Right renal cortex interstitium (tissue), 3 donors: ENCODE results near the gene XPNPEP3. TPM values are rescaled to one million over a fixed set of nuclear protein-coding genes. Genes with fewer than 3 reads are reported as not detected.

Source experiments
- DNase-seq, 3 donors: peaks; one replicate each; pipeline ENCODE4 v3.0.0-alpha.2; 2013; ENCODE audit warnings: low read depth in 3 of 3, low spot score in 2 of 3
- polyA plus RNA-seq, 3 donors: library from polyadenylated mRNA; unstranded; fragments of 120-200 nt; gene quantifications; one replicate each; pipeline ENCODE4 v1.2.1, GENCODE V29; 2013; ENCODE audit not compliant: insufficient read length in 3 of 3

The XPNPEP3 gene
- polyA plus RNA-seq, 3 donors = 12.6 to 24.8 (median 23.2) TPM

DNA sequence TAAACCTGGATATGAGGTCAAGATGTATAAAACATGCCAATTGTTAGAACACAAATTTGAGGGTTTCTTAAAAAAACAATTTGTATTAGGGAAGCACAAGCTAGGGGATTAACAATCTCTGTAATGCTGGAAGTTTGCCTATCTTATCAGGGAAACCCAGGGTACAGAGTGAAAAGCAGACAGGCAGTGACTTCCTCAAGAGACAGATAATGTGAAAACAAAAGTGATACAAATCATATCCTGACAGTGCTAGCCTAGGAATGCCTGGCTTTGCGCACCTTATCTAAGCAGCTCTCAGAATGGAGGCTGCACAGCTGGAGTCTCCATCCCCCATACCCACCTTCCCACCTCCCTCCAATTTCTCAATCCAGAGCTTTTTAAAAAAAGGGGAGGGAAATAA lies 71.7 kb downstream of the XPNPEP3 start:
- no peak for DNase-seq

DNA sequence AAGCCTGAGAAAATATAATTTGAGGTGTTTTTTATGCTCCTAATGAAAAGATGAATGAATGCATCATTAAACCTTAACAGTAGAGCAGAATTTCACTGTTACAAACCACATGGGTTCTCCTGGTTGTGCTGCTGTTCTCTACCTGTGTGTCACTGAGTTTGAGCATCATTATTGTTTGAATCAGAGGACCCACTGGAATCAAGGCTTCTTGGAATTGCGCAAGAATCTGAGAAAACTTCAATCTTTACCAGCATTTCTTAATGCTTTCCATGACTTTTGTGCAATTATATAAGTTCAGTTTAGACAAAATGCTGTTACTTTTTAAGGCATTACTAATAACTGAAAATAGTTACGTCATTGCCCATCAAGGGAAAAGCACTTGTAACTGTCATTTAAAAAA lies 75.4 kb downstream of the XPNPEP3 start:
- no peak for DNase-seq

DNA sequence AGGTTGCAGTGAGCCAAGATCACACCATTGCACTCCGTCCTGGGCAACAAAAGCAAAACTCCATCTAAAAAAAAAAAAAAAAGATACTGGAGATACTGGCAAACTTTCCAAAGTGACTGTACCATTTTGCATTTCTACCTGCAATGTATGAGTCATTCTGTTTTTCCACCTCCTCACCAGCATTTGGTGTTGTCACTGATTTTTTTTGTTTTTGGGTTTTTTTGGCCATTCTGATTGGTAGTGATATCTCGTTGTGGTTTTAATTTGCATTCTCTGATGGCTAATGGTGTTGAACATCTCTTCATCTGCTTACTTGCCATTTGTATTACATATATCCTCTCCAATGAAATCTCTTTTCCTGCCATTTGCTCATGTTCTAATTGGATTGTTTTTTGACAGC lies 82.3 kb downstream of the XPNPEP3 start:
- DNase-seq = no peak

DNA sequence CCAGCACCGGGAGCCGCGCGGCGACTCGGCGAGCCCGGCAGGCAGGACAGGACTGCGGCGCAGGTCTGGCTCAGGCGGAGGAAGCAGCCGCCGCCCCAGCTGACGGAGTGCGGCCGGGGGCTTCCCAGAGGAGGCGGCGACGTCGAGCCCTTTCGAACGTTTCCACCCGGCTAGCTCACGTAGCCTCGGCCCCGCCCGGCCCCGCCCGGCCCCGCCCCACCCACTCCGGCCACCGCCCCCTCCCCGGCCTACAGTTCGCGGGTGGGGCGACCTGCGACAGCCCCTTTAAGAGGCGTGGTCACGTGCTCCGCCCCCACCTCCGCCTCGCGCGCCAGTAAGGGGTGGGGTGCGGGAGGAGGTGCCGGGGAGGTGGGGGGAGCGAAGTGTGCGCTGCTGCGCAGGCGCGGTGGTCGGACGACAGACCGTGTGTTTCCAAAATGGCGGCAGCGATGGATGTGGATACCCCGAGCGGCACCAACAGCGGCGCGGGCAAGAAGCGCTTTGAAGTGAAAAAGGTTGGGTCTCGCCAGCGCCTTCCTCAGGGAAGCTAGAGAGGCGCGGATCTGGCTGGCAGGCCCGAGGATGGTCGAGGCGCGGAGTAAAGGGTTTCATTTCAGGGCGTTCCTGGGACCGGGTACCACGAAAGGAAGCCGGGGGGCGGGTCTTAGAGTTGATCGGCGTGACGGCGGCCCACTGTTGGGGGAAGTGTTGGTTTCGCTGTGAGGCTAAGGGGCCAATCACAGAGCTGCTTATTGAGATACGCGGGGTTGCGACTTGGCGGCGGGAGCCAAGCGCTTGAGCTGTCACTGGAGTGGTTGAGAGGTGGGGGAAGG lies 94.2 kb downstream of the XPNPEP3 start, which contains the start of gene RBX1:
Gene RBX1, plus strand, starts transcription at position 417 of the 833 bp plus-strand sequence. Its CDS starts 21 bp downstream, at position 438.
- peak; percentile 93 to 97 (median 96) for DNase-seq

DNA sequence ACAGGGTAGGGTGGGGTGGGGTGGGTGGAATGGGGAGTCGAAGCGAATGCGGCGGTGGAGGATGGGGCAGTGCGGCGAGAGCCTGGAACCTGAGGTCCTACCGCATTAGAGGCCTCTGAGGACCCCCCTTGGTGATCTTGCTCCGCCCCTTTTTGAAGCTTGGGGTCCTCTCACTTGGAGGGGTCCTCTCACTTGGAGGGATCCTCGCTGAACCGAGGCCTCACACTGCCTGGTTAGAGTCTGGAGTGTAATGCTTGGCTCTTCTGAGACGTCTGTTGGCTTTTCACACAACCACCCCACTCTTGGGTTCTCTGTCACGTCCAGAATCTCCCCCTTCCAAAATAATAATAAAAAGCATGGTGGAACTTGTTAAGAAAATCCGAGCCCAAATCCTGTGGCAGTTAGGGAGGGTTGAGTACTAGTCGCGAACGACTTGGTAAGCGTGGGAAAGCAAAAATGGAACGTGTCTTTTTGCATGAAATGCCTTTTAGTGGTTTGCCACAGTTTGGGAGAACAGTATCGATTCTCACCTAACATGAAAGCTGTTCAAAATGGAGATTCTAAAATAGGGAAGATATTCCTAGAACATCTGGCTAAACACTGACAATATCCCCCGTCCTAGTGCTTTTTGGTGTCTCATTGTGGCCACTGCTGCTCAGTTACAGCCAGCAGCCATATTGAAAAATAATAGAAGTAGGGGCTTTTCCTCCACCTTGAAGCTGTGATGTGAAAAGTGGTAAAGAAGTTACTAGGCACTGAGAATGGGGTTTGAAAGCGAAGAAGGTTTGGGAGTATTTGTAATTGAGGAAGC lies 95.1 kb downstream of the XPNPEP3 start:
- peak in 1 of 3 donors; percentile 6 for DNase-seq

DNA sequence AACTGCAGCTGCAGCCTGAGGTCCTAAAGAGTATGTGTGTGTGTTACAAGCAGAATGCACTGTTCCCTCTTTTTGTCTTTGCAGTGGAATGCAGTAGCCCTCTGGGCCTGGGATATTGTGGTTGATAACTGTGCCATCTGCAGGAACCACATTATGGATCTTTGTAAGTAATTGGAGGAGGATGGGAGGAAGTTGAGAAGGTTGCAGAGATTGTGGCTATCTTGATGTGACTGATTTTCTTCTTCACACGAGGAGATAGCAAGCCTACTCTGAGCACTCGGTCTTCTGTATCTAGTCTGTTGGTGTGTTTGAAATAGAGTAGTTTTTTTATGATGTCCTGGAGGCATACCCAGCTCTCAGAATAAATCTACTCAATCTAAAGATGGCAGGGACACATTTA lies 96.5 kb downstream of the XPNPEP3 start:
- no peak for DNase-seq

DNA sequence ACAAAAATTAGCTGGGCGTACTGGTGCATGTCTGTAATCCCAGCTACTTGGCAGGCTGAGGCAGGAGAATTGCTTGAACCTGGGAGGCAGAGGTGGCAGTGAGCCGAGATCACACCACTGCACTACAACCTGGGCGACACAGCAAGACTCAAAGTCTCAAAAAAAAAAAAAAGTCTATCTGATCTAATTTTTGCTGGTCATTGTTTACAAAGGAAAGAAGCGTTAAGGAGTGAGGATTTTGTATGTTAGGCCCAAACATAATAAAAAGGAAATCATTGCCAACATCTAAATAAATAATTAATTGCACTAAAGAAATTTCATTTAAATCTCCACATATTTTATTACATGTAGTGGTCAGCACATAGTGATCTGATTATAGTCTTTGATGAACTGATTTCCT lies 97.2 kb downstream of the XPNPEP3 start:
- DNase-seq = no peak

DNA sequence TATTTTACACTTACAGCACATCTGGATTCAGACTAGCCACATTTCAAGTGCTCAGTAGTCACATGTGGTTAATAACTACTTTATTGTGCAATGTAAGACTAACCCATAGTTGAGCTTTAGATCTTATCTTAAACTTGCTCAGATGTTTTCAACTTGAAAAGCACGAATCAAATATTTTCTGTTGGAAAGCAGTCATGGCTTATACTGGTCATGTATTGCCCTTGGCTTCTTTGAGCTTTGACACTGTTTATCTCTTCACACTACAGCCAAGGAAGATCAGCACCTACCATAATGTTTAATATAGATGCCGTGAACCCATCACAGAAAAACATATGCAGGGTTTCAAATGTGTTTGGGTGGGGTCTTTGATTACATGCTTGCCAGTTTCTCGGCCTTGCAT lies 98.6 kb downstream of the XPNPEP3 start:
- no peak for DNase-seq

DNA sequence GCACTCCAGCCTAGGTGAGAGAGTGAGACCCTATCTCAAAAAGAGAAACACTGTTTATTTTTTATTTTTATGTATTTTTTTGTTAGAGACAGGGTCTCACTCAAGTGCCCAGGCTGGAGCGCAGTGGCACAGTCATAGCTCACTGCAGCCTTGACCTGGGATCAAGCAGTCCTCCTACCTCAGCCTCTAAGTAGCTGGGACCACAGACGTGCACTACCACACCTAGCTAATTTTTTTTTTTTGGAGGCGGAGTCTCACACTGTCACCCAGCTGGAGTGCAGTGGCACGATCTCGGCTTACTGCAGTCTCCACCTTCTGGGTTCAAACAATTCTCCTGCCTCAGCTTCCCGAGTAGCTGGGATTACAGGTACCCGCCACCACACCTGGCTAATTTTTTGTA lies 100.7 kb downstream of the XPNPEP3 start:
- no peak for DNase-seq

DNA sequence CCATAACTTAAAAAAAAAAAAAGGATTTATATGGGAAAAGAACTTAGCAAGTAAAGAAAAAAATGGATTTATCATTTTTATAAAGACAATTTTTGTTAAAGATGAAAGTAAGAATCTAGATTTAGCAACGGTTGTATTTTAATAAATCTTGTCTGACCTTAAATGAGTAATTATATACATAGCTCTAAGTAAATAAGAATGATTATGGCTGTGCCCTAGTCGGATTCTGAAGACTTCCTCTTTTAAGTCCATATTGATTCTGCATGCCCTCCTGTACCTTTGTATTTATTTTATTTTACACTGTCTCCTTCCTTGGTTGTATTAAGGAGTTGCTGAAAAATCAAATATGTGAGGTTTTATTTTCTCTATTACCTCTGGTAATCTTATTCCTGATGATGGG lies 101.4 kb downstream of the XPNPEP3 start:
- no peak for DNase-seq

DNA sequence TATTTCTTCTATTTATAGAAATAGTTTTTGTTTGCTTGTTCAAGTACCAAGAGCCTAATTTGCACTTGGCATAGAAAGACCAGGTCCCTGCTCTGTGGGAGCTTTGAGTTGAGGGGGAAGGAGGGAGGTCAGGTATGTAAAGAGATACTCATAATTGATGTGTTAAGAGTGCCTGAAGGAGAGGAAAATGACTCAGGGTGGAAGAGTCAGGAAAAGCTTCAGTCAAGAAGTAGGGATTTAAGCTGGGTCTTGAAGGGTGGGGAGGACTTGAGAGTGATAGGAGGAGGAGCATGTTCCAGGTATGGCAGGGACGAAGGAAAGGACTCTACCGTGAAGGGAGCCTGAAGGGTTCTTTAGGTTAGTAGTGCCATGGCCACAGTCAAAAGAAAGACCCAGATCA lies 103.2 kb downstream of the XPNPEP3 start:
- no peak for DNase-seq

DNA sequence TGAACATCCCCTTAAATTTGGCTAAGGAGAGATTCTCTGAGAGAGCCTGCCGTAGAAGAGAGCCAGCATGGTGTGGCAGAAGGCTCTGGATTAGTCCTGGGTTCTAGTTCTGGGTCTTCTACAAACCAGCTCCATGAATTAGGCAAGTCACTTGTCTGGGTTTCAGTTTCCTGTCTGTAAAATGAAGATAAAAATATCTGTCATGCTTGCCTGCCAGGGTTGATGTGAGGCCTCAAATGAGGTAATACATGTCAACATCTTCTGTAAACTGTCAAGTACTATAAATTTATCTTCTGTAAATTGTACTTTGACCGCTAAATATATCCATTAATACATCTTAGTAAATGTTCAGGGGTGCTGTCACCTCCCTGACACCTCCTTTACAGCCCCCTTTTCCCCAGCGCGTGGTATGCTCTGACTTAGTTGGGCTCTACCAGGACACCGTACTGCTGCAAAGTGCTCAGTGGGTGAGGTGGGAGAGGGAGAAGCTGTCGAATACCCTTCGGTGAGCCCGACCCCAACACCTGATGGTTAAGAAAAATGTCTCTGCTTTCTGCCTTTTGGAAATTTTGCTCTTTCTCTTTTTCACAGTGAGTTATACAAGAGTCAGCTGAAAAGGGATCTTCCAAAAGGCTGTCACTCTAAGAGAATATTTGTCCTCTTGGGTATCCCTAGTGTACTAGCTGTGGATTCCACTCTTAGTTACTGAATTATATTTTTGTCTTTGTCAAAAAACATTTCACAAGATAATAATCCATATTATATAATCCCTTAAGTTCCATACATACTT lies 109.2 kb downstream of the XPNPEP3 start:
- DNase-seq = no peak

DNA sequence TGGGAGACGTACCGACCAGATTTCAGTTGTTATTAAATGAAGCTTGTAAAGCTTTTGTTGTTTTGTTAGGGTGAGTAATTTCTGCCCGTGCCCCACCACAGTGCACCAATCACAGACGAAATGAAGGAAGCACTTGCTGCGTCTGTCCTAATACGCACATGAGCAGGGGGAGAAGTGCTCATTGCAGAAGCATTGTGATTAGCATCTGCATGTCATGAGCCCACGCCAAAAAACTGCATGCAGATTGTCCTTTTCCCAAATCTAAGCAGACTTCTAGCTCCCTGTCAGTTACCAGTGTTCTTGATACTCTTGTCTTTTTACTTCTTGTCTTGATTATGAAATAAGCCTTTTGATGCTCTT lies 109.8 kb downstream of the XPNPEP3 start:
- DNase-seq = no peak

DNA sequence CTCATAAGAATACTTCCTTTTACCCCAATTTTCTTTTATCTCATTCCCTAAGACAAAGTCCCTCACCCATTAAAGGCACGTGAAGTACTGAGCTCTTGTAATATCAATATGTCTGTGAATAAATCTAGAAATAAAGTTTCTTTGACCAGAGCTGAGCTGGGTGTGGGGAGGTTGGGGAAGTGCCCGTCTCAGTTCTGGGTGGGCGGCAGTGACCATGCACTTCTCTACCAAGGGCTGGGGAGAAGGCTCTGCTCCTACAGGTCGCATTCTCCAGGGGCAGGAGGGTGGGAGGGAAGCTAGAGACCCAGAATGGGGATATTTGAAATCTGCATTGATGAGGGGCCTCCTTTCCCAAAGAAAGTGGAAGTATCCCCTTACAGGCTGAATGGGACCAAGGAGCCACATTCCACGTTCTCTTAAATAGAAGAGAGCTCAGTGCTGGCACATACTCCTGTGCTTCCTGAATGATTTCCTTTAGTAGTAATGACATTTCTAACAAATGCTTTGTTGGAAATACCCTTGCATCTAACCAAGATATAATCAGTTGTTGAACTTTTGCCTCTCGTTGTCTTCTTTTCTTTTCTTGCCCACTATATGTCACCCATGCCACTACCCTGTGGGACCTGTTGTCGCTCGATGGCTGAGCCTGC lies 110.3 kb downstream of the XPNPEP3 start:
- DNase-seq = no peak

DNA sequence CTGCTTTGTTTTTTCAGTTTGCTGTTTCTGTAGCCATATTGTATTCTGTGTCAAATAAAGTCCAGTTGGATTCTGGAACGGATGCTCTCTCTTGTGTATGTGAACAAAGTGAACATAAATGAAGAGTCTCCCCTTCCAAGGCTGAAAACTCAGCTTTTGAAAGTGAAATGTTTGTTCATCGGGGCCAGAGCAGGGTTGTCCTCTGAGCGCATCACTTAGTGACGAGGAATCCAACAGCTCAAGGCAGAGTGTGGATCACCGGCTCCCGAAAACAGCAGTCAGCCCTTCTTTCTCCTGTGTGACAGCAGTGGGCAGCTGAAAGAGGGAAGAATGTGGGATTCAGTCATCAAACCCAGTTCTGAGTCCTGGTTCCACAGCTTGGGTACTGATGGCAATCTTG lies 115.6 kb downstream of the XPNPEP3 start:
- DNase-seq = no peak

DNA sequence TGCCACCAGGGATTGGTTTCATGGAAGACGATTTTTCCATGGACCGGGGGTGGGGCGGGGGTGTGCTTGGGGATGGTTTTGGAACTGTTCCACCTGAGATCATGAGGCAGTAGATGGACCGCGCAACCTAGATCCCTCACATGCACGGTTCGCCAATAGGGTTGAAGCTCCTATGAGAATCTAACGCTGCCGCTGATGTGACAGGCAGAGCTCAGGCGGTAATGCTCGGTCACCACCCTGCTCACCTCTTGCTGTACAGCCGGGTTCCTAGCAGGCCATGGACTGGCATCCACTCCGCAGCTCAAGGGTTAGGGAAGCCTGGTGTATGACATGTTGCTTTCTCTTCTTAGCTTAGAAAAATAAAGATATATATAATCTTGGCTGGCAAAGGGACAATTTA lies 116.2 kb downstream of the XPNPEP3 start:
- no peak for DNase-seq

DNA sequence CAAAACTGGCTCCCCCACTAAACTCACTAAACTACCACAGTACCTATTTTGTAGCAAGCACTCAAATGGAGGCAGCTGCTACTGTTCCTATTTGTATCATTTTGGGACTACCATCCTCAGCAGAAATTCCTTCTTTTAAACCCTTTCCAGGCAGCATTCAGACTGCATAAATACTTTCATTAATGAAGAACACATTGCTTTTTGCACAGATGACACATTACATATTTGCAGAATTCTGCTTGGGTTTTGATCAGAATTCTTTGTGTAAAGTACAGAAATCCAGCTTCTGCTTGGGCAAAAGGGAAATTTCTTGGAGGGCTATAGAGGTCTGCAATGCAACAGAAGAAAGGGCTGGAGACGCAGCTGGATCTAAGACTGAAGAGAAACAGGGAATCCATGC lies 118.4 kb downstream of the XPNPEP3 start:
- no peak for DNase-seq

DNA sequence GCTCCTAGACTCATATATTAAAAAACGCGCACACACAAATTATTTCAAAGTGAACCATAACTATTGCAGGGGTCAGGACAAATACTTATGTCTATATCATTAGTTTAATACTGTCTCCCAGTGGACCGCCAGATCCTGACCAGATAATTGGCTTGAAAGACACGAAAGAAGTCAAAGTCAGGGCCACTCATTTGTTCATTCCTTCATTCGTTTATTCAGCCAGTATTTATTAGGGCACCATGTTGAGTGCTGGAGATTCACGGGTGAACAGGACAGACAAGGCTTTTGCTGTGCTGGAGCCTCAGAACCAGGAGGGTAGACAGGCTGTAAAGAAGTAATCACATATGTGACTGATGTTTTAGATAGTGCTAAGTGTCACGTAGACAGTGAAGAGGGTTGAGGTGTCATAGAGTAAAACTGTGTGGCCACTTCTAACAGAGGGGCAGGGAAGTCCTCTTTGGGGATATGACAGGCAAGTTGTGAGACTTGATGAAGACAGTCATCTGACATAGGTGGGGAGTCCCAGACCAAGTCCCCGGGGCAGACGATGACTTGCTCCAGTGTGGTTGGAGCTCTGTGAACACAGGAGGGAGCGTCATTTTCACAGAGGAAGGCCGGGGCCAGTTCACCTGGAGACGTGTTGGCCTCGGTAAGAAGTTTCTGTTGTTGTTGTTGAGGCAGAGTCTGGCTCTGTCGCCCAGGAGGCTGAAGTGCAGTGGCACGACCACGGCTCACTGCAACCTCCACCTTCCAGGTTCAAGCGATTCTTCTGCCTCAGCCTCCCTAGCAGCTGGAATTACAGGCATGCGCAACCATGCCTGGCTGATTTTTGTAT lies 120.1 kb downstream of the XPNPEP3 start:
- no peak for DNase-seq

DNA sequence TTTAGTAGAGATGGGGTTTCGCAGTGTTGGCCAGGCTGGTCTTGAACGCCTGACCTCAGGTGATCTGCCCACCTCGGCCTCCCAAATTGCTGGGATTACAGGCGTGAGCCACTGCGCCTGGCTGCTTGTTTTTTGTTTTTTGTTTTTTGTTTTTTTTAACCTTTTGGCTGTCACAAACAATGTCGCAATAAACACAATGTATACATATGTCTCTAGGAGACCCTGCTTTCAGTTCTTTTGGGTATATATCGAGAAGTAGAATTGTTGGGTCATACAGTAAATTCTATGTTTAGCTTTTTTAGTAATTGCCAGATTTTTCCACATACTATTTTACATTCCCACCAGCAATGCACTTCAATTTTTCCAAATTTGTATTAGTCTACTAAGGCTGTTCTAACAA lies 122.2 kb downstream of the XPNPEP3 start:
- DNase-seq = no peak

DNA sequence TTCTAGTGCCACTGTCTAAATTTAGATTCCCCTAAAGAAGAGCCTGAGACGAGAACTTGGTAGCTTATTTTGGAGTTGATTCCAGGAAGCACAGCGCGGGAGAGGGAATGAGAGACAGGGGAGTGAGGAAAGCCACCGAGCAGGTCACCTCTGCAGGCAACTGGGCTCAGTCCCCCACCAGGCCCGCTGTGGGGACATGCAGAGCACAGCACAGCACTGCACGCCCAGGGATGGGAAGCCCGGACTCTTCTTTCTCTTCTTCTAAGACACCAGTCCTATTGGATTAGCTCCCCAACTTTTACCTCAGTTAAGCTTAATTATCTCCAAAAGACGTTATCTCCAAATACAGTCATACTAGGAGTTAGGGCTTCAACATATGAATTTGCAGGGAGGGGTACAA lies 122.9 kb downstream of the XPNPEP3 start:
- DNase-seq = no peak
